IMR-90 (cell line): ENCODE data around the gene ANKRD36B.
"Not testable (repeated sequence)": the region's sequence is repeated elsewhere in the genome, so short reads cannot be mapped to it uniquely, and the experiment has no call there.

Experiments
- BHLHE40 ChIP-seq: fragments of 150-350 bp; IDR thresholded peaks from 2 replicates; pipeline ENCODE4 v1.6.1; 2016; ENCODE audit warnings: mild to moderate bottlenecking, low read depth, low read length
- CEBPB ChIP-seq: IDR thresholded peaks from 2 replicates; pipeline ENCODE4 v1.6.1; 2012; ENCODE audit warnings: low read depth, low read length, improper control_type of control experiment
- CHD1 ChIP-seq: IDR thresholded peaks from 2 replicates; pipeline ENCODE4 v1.6.1; 2012; ENCODE audit warnings: low read depth, low read length, improper control_type of control experiment
- FOS ChIP-seq: fragments of 150-350 bp; IDR thresholded peaks from 2 replicates; pipeline ENCODE4 v1.6.1; 2016; ENCODE audit warnings: low read depth, low read length
- MAFK ChIP-seq: IDR thresholded peaks from 2 replicates; pipeline ENCODE4 v1.6.1; 2012; ENCODE audit warnings: low read depth, low read length, improper control_type of control experiment
- MXI1 ChIP-seq: IDR thresholded peaks from 2 replicates; pipeline ENCODE4 v1.6.1; 2012; ENCODE audit warnings: low read depth, mild to moderate bottlenecking, low read length, moderate library complexity, borderline replicate concordance
- NFE2L2 ChIP-seq: fragments of 150-350 bp; IDR thresholded peaks from 2 replicates; pipeline ENCODE4 v1.6.1; 2016; ENCODE audit warnings: low read depth, mild to moderate bottlenecking, low read length
- POLR2A ChIP-seq: IDR thresholded peaks from 2 replicates; pipeline ENCODE4 v1.6.1; 2012; ENCODE audit warnings: mild to moderate bottlenecking, low read depth, low read length
- RAD21 ChIP-seq: IDR thresholded peaks from 2 replicates; pipeline ENCODE4 v1.6.1; 2012; ENCODE audit warnings: low read length, improper control_type of control experiment
- RFX5 ChIP-seq: IDR thresholded peaks from 2 replicates; pipeline ENCODE4 v1.8.0; 2012; ENCODE audit warnings: low read depth, mild to moderate bottlenecking, low read length, moderate library complexity
- TF ChIP-seq, protein P1 (sequence below): fragments of 150-350 bp; IDR thresholded peaks from 2 replicates; pipeline ENCODE4 v1.6.1; 2016; ENCODE audit warnings: low read depth, mild to moderate bottlenecking, low read length, moderate library complexity, borderline replicate concordance
- TF ChIP-seq, protein P2 (sequence below): conservative IDR thresholded peaks from 2 replicates; pipeline ENCODE4 v1.5.1; 2012; ENCODE audit warnings: mild to moderate bottlenecking, low read depth, low read length, improper control_type of control experiment
- TF ChIP-seq, protein P3 (sequence below): fragments of 150-350 bp; IDR thresholded peaks from 2 replicates; pipeline ENCODE4 v1.6.1; 2017; ENCODE audit warnings: mild to moderate bottlenecking, antibody characterized with exemption, low read length, low read depth

DNA sequence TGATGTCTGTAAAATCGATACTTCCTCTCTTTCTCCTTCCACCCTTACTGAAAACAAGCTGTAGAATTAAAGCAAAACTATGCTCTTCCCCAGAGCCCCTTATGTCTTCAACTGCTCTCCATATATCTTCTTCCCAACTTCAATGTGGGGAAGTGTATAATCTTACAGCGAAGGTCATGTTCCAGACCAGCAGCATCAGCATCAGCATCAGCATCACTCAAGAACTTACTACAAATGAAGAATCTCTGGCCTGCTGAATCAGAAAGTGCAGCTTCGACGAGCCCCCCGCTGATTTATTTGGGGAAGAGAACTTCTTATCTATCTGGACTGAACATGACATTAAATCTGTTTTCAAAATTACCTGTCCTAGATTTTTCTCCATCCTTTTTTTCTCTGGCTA lies 40.6 kb downstream of the ANKRD36B start:
- not testable (repeated sequence) for TF ChIP-seq POLR2A, CHD1, MAFK, MXI1, CEBPB, BHLHE40, NFE2L2, FOS, RAD21, RFX5
- TF ChIP-seq, protein P1, sequence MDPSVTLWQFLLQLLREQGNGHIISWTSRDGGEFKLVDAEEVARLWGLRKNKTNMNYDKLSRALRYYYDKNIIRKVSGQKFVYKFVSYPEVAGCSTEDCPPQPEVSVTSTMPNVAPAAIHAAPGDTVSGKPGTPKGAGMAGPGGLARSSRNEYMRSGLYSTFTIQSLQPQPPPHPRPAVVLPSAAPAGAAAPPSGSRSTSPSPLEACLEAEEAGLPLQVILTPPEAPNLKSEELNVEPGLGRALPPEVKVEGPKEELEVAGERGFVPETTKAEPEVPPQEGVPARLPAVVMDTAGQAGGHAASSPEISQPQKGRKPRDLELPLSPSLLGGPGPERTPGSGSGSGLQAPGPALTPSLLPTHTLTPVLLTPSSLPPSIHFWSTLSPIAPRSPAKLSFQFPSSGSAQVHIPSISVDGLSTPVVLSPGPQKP: not testable (repeated sequence)
- TF ChIP-seq, protein P2, sequence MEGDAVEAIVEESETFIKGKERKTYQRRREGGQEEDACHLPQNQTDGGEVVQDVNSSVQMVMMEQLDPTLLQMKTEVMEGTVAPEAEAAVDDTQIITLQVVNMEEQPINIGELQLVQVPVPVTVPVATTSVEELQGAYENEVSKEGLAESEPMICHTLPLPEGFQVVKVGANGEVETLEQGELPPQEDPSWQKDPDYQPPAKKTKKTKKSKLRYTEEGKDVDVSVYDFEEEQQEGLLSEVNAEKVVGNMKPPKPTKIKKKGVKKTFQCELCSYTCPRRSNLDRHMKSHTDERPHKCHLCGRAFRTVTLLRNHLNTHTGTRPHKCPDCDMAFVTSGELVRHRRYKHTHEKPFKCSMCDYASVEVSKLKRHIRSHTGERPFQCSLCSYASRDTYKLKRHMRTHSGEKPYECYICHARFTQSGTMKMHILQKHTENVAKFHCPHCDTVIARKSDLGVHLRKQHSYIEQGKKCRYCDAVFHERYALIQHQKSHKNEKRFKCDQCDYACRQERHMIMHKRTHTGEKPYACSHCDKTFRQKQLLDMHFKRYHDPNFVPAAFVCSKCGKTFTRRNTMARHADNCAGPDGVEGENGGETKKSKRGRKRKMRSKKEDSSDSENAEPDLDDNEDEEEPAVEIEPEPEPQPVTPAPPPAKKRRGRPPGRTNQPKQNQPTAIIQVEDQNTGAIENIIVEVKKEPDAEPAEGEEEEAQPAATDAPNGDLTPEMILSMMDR: not testable (repeated sequence)
- TF ChIP-seq, protein P3, sequence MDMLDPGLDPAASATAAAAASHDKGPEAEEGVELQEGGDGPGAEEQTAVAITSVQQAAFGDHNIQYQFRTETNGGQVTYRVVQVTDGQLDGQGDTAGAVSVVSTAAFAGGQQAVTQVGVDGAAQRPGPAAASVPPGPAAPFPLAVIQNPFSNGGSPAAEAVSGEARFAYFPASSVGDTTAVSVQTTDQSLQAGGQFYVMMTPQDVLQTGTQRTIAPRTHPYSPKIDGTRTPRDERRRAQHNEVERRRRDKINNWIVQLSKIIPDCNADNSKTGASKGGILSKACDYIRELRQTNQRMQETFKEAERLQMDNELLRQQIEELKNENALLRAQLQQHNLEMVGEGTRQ: not testable (repeated sequence)
